Breast epithelium (tissue), 4 donors: ENCODE results near the gene HSPA4. TPM values are rescaled to one million over a fixed set of nuclear protein-coding genes. Genes with fewer than 3 reads are reported as not detected.
"Not testable (repeated sequence)": the region's sequence is repeated elsewhere in the genome, so short reads cannot be mapped to it uniquely, and the experiment has no call there.

Source experiments
- DNase-seq, 2 donors: peaks; one replicate each; pipeline ENCODE4 v3.0.0-alpha.2; 2019; ENCODE audit warnings: low spot score in 2 of 2
- H3K27ac ChIP-seq, 2 donors: fragments of 200-600 bp; sonication (generic) in 1 of 2; one replicate each; pipeline ENCODE4 v1.5.1; 2016 to 2019; ENCODE audit warnings: mild to moderate bottlenecking in 1 of 2
- H3K27me3 ChIP-seq, 2 donors: fragments of 200-600 bp; sonication (generic) in 1 of 2; one replicate each; pipeline versions ENCODE4 v1.5.1 to v1.6.0; 2017 to 2019; ENCODE audit warnings: control low read depth in 1 of 2, mild to moderate bottlenecking in 1 of 2
- H3K36me3 ChIP-seq: fragments of 200-600 bp; one replicate; pipeline ENCODE4 v1.5.1; 2019
- H3K4me1 ChIP-seq, 2 donors: fragments of 200-600 bp; sonication (generic); one replicate each; pipeline ENCODE4 v1.5.1; 2016 to 2019; ENCODE audit warnings: control low read depth in 1 of 2
- H3K4me3 ChIP-seq, 3 donors: fragments of 200-600 bp; sonication (generic); 1 replicate in 2 of 3; 2 replicates in 1 of 3; pipeline ENCODE4 v1.5.1; 2016 to 2019; ENCODE audit warnings: mild to moderate bottlenecking in 3 of 3, moderate library complexity in 2 of 3
- H3K9me3 ChIP-seq, 2 donors: fragments of 200-600 bp; sonication (generic) in 1 of 2; one replicate each; pipeline ENCODE4 v1.5.1; 2016 to 2019; ENCODE audit warnings: control low read depth in 1 of 2
- POLR2A ChIP-seq: fragments of 450-650 bp; IDR thresholded peaks from one replicate; pipeline ENCODE4 v1.6.1; 2016; ENCODE audit warnings: antibody characterized with exemption, mild to moderate bottlenecking, moderate library complexity
- POLR2AphosphoS5 ChIP-seq, 3 donors: sonication (generic); formaldehyde crosslinking; IDR thresholded peaks; one replicate each; pipeline ENCODE4 v1.6.1; 2017; ENCODE audit warnings: antibody characterized with exemption in 3 of 3
- intact Hi-C: fragments of 100-400 bp; cut with DNase I; formaldehyde crosslinking; loops from one replicate; pipeline ENCODE4 v1.15.1; 2023; ENCODE audit warnings: low total_unique reads
- total RNA-seq, 3 donors: library from RNA; depleted of rRNA; stranded (reverse); fragments of >200 nt; gene quantifications; one replicate each; pipeline ENCODE4 v1.1.0, GENCODE V29; 2016
- TF ChIP-seq, protein P1 (sequence below), 3 donors: fragments of 450-650 bp; IDR thresholded peaks; one replicate each; pipeline ENCODE4 v1.5.1; 2016 to 2017; ENCODE audit warnings: antibody characterized with exemption in 3 of 3, mild to moderate bottlenecking in 3 of 3, moderate library complexity in 3 of 3

Gene HSPA4
- 10 to 100 TPM; 45.6 to 67.2 (median 55.4) TPM for total RNA-seq

DNA sequence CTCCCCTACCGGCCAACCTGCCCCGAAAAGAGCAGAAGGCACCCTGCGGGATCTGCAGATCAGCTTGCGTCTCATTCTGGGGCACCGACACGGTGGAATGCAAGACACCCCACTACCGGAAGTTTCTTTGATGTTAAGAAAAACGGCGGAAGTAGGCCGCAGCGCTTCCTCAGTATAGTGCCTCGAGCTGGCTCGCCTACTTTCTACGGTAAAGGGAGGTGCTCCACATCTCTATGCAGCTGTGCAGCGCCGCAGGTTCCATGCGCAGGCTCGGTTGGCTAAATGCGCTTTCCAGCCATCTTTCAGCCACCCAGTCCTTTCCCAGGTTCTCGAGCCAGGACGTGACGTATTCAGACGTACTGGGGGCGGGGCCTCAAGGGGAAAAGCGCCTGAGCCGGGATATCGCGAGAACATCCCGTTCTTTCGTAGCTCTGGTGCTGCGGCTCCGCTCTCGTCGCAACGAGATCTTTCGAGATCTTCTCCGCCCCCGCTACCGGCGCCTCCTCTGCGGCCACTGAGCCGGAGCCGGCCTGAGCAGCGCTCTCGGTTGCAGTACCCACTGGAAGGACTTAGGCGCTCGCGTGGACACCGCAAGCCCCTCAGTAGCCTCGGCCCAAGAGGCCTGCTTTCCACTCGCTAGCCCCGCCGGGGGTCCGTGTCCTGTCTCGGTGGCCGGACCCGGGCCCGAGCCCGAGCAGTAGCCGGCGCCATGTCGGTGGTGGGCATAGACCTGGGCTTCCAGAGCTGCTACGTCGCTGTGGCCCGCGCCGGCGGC is at the start of gene HSPA4:
HSPA4 (plus strand) TSS at position 472 of the 775 bp plus-strand sequence; CDS start at position 710, 238 bp downstream.
- Histone ChIP-seq H3K36me3 (no peaks in the 10 kb centered on the region), H3K27me3 (no peaks in the 10 kb centered on the region), H3K9me3 (no peaks in the 10 kb centered on the region), H3K4me3 (peak within 1 kb of the TSS; percentile 97 to 98 (median 98)), H3K4me1 (peaks cover 0 to 10% of the 10 kb centered on the region in 2 donors), H3K27ac (peak within 1 kb of the TSS; percentile 98 to 99)
- intact Hi-C loops: no loop called here
- TF ChIP-seq POLR2AphosphoS5 (IDR thresholded peaks at IDR 0.05): peak; percentile 94 to 98 (median 97)
- peak; percentile 85 for TF ChIP-seq POLR2A
- TF ChIP-seq, protein P1, sequence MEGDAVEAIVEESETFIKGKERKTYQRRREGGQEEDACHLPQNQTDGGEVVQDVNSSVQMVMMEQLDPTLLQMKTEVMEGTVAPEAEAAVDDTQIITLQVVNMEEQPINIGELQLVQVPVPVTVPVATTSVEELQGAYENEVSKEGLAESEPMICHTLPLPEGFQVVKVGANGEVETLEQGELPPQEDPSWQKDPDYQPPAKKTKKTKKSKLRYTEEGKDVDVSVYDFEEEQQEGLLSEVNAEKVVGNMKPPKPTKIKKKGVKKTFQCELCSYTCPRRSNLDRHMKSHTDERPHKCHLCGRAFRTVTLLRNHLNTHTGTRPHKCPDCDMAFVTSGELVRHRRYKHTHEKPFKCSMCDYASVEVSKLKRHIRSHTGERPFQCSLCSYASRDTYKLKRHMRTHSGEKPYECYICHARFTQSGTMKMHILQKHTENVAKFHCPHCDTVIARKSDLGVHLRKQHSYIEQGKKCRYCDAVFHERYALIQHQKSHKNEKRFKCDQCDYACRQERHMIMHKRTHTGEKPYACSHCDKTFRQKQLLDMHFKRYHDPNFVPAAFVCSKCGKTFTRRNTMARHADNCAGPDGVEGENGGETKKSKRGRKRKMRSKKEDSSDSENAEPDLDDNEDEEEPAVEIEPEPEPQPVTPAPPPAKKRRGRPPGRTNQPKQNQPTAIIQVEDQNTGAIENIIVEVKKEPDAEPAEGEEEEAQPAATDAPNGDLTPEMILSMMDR (IDR thresholded peaks at IDR 0.05): peak in 1 of 3 donors; percentile 26
- DNase-seq: peak; percentile 97 to 98

DNA sequence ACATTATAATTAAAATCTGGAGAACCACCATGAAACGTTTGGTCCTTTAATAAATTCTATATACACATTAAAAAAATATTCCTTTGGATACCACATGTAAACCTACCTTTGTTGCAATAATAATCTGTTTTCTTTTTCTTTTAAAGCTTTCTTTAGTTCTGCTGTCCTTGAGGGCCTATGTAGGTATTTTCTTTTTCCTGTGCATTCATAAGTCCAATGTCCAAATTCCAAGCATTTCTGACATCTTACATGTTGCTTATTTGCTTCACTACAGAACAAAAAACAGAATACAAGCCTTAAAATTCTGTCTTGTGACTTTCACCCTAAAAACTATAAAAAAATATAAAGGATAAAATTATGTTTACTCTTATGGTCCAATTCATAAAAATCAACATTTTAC is 45.2 kb upstream of the HSPA4 start:
- no peaks in the 10 kb centered on the region for H3K9me3 ChIP-seq
- TF ChIP-seq POLR2A (no peak), POLR2AphosphoS5 (IDR thresholded peaks at IDR 0.05) (no peak)
- TF ChIP-seq, protein P1 (IDR thresholded peaks at IDR 0.05): no peak
- H3K4me1 ChIP-seq: no peaks in the 10 kb centered on the region
- no peak overlapping the region for H3K4me3 ChIP-seq
- intact Hi-C loops: no loop called here
- H3K27ac ChIP-seq: no peak overlapping the region
- H3K27me3 ChIP-seq: no peaks in the 10 kb centered on the region
- DNase-seq: no peak
- no peaks in the 10 kb centered on the region for H3K36me3 ChIP-seq

DNA sequence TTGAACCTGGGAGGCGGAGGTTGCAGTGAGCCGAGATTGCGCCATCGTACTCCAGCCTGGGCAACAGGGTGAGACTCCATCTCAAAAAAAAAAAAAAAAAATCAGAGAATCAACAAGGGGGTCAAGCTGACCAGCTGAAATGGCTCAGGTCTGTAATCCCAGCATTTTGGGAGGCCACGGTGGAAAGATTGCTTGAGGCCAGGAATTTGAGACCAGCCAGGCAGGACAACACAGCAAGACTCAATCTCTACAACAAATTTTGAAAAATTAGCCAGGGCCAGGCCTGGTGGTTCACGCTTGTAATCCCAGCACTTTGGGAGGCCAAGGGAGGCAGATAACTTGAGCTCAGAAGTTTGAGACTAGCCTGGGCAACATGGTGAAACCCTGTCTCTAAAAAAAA is 43.4 kb upstream of the HSPA4 start:
- H3K36me3 ChIP-seq, H3K27me3 ChIP-seq, H3K4me3 ChIP-seq, intact Hi-C loops, H3K4me1 ChIP-seq, DNase-seq, H3K9me3 ChIP-seq, H3K27ac ChIP-seq: not testable (repeated sequence)

DNA sequence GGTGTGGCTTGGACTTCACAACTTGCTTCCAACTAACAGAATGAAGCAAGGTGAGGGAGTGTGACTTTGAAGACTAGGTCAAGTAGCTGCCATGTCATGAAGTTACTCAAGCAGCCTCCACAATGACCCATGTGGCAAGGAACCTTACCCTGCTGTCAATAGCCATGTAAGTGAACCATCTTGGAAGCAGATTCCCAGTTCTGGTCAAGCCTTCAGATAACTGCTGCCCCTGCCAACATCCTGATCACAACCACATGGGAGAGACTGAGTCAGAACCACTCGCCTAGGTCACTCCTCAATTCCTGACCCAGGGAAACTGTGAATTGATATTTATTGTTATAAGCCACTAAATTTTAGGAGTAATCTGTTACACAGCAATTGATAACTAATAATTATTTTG is 36.3 kb upstream of the HSPA4 start:
- Histone ChIP-seq H3K36me3 (no peaks in the 10 kb centered on the region), H3K27ac (no peak overlapping the region), H3K4me3 (no peak overlapping the region), H3K4me1 (no peaks in the 10 kb centered on the region), H3K9me3 (no peaks in the 10 kb centered on the region), H3K27me3 (no peaks in the 10 kb centered on the region)
- DNase-seq: no peak
- TF ChIP-seq, protein P1 (IDR thresholded peaks at IDR 0.05): no peak
- no peak for TF ChIP-seq POLR2A
- TF ChIP-seq POLR2AphosphoS5 (IDR thresholded peaks at IDR 0.05): no peak
- intact Hi-C loops: no loop called here

DNA sequence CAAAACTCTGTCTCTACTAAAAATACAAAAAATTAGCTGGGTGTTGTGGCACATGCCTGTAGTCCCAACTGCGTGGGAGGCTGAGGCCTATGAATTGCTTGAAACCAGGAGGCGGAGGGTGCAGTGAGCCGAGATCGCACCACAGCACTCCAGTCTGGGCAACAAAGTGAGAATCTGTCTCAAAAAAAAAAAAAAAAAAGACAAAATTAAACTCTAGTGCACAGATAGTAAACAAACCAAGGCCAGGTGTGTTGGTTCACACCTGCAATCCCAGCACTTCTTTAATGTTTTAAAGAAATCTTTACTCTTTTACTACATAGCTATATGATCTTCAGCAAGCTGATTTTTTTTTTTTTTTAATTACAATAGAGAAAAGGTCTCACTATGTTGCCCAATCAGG is 33.8 kb upstream of the HSPA4 start:
- Histone ChIP-seq H3K4me1 (no peaks in the 10 kb centered on the region), H3K4me3 (no peak overlapping the region), H3K27me3 (no peaks in the 10 kb centered on the region), H3K36me3 (no peaks in the 10 kb centered on the region), H3K27ac (no peak overlapping the region), H3K9me3 (no peaks in the 10 kb centered on the region)
- intact Hi-C loops: no loop called here
- no peak for DNase-seq
- TF ChIP-seq, protein P1 (IDR thresholded peaks at IDR 0.05): no peak
- no peak for TF ChIP-seq POLR2A
- TF ChIP-seq POLR2AphosphoS5 (IDR thresholded peaks at IDR 0.05): no peak

DNA sequence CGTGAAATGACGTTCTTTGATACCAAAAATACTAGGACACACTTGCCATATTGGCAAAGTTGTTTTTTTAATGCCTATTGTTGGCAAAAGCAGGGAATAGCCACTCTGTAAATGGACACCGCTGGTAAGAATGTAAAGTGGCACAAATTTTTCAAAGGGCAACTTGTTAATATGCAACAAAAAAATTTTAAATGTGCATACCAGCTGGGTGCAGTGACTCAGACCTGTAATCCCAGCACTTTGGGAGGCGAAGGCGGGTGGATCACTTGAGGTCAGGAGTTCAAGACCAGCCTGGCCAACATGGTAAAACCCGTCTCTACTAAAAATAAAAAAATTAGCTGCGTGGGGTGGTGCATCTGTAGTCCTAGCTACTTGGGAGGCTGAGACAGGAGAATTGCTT is 32.3 kb upstream of the HSPA4 start:
- H3K27me3 ChIP-seq, H3K36me3 ChIP-seq, H3K4me1 ChIP-seq, H3K27ac ChIP-seq, DNase-seq, H3K9me3 ChIP-seq, H3K4me3 ChIP-seq, intact Hi-C loops: not testable (repeated sequence)
